ENCODE data around the gene C19orf33.
"Not testable (repeated sequence)": the region's sequence is repeated elsewhere in the genome, so short reads cannot be mapped to it uniquely, and the experiment has no call there.

The C19orf33 gene

GRCh38 chr19:38309615-38310278 is 5.7 kb downstream of the C19orf33 start:
- no peak for DNase-seq

GRCh38 chr19:38310279-38310670 is 6.2 kb downstream of the C19orf33 start:
- no peak for DNase-seq

- DNase-seq = no peak
Measured at GRCh38 chr19:38310986-38311385, 6.9 kb downstream of the C19orf33 start.

- DNase-seq = peak; percentile 99
Measured at GRCh38 chr19:38315657-38316476, 11.8 kb downstream of the C19orf33 start, which contains the start of gene YIF1B. YIF1B (minus strand) TSS chr19:38315947; CDS start chr19:38315917, 30 bp downstream.

- no peak for DNase-seq
Measured at GRCh38 chr19:38316477-38317067, 12.5 kb downstream of the C19orf33 start.

- DNase-seq = no peak
Measured at GRCh38 chr19:38317104-38317612, 13.1 kb downstream of the C19orf33 start.

GRCh38 chr19:38318660-38319059 is 14.6 kb downstream of the C19orf33 start:
- no peak for DNase-seq

GRCh38 chr19:38319421-38320258 is 15.6 kb downstream of the C19orf33 start, which contains the start of gene KCNK6:
KCNK6 (plus strand) TSS chr19:38319845; CDS start chr19:38319951, 106 bp downstream.
- DNase-seq = peak; percentile 60

- no peak for DNase-seq
Measured at GRCh38 chr19:38320969-38321339, 16.9 kb downstream of the C19orf33 start.

- no peak for DNase-seq
Measured at GRCh38 chr19:38321646-38322196, 17.7 kb downstream of the C19orf33 start.

GRCh38 chr19:38323291-38323690 is 19.2 kb downstream of the C19orf33 start:
- no peak for DNase-seq

GRCh38 chr19:38324431-38324830 is 20.4 kb downstream of the C19orf33 start:
- no peak for DNase-seq

GRCh38 chr19:38326591-38326990 is 22.5 kb downstream of the C19orf33 start:
- no peak for DNase-seq

- DNase-seq = no peak
Measured at GRCh38 chr19:38329651-38330050, 25.6 kb downstream of the C19orf33 start.

GRCh38 chr19:38331728-38332127 is 27.7 kb downstream of the C19orf33 start:
- no peak for DNase-seq

GRCh38 chr19:38333245-38333644 is 29.2 kb downstream of the C19orf33 start:
- DNase-seq = no peak

- DNase-seq = peak; percentile 97
Measured at GRCh38 chr19:38335949-38336637, 32.0 kb downstream of the C19orf33 start.

GRCh38 chr19:38336638-38337359 is 32.7 kb downstream of the C19orf33 start:
- DNase-seq = peak; percentile 95

GRCh38 chr19:38337360-38337653 is 33.3 kb downstream of the C19orf33 start:
- DNase-seq = no peak

GRCh38 chr19:38339011-38339410 is 35.0 kb downstream of the C19orf33 start:
- not testable (repeated sequence) for DNase-seq

GRCh38 chr19:38340927-38341326 is 36.9 kb downstream of the C19orf33 start:
- DNase-seq = no peak
